ENCODE measurements around the gene ACSM4. TPM values are rescaled to one million over a fixed set of nuclear protein-coding genes. Genes with fewer than 3 reads are reported as not detected.

The ACSM4 gene
- total RNA-seq, 1 experiment from 2014 or later: not detected

- Mint-ChIP-seq H3K4me1 (ENCODE audit: insufficient read depth, unreplicated experiment) (no peaks in the 10 kb centered on the region), H3K36me3 (ENCODE audit: insufficient read depth, unreplicated experiment) (no peaks in the 10 kb centered on the region), H3K27me3 (ENCODE audit: insufficient read depth, unreplicated experiment) (peaks cover 17% of the 10 kb centered on the region), H3K9me3 (ENCODE audit: unreplicated experiment) (no peaks in the 10 kb centered on the region), H3K4me3 (ENCODE audit: unreplicated experiment) (no peak overlapping the region), H3K27ac (ENCODE audit: low read depth, unreplicated experiment) (no peak overlapping the region)
- intact Hi-C loops (cut with micrococcal nuclease): no loop called here
- no TSS peak for BruUV-seq (replicated peaks)
- TF ChIP-seq, protein P1, sequence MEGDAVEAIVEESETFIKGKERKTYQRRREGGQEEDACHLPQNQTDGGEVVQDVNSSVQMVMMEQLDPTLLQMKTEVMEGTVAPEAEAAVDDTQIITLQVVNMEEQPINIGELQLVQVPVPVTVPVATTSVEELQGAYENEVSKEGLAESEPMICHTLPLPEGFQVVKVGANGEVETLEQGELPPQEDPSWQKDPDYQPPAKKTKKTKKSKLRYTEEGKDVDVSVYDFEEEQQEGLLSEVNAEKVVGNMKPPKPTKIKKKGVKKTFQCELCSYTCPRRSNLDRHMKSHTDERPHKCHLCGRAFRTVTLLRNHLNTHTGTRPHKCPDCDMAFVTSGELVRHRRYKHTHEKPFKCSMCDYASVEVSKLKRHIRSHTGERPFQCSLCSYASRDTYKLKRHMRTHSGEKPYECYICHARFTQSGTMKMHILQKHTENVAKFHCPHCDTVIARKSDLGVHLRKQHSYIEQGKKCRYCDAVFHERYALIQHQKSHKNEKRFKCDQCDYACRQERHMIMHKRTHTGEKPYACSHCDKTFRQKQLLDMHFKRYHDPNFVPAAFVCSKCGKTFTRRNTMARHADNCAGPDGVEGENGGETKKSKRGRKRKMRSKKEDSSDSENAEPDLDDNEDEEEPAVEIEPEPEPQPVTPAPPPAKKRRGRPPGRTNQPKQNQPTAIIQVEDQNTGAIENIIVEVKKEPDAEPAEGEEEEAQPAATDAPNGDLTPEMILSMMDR (IDR thresholded peaks at IDR 0.05; ENCODE audit: unreplicated experiment): no peak
- DNase-seq (ENCODE audit: unreplicated experiment): no peak
- ChIA-PET POLR2A (no interaction called here), CTCF (interaction anchor here (0.5 to 0.6 kb wide), 2 partner anchors 30 to 225 kb away, joined by 3 read pairs; no protein-coding TSS in a partner anchor)
Measured at GRCh38 chr12:7297865-7298264, 6.0 kb upstream of the ACSM4 start.

- H3K36me3 Mint-ChIP-seq (ENCODE audit: insufficient read depth, unreplicated experiment): no peaks in the 10 kb centered on the region
- intact Hi-C loops (cut with micrococcal nuclease): no loop called here
- no peaks in the 10 kb centered on the region for H3K27me3 Mint-ChIP-seq (ENCODE audit: insufficient read depth, unreplicated experiment)
- peak; percentile 14 for DNase-seq (ENCODE audit: unreplicated experiment)
- CTCF ChIA-PET: interaction anchor here (0.5 to 0.7 kb wide), 2 partner anchors 14 to 15 kb away, joined by 3 read pairs; no protein-coding TSS in a partner anchor
- TF ChIP-seq, protein P1 (IDR thresholded peaks at IDR 0.05; ENCODE audit: unreplicated experiment): no peak
- no TSS peak for BruUV-seq (replicated peaks)
- H3K9me3 Mint-ChIP-seq (ENCODE audit: unreplicated experiment): no peaks in the 10 kb centered on the region
- POLR2A ChIA-PET: no interaction called here
- no peaks in the 10 kb centered on the region for H3K4me1 Mint-ChIP-seq (ENCODE audit: insufficient read depth, unreplicated experiment)
- no peak overlapping the region for H3K4me3 Mint-ChIP-seq (ENCODE audit: unreplicated experiment)
- H3K27ac Mint-ChIP-seq (ENCODE audit: low read depth, unreplicated experiment): no peak overlapping the region
Measured at GRCh38 chr12:7302266-7302986, 1.4 kb upstream of the ACSM4 start.

DNA sequence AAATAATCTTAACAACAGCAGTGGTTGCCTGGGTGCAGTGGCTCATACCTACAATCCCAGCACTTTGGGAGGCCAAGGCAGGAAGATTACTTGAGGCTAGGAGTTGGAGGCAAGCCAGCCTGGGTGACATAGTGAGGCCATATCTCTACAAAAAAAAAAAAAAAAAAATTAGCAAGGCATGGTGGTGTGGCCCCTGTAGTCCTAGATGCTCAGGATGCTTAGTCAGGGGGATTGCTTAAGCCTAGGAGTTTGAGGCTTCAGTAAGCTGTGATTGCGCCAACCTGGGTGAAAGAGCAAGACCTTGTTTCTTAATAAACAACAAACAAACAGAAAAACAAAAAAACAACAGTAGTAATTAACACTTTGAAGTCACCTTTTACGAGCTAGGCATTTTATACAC, 642 bp upstream of the ACSM4 start:
- Mint-ChIP-seq H3K27me3 (ENCODE audit: insufficient read depth, unreplicated experiment) (no peaks in the 10 kb centered on the region), H3K27ac (ENCODE audit: low read depth, unreplicated experiment) (no peak overlapping the region), H3K4me3 (ENCODE audit: unreplicated experiment) (no peak overlapping the region), H3K4me1 (ENCODE audit: insufficient read depth, unreplicated experiment) (no peaks in the 10 kb centered on the region), H3K9me3 (ENCODE audit: unreplicated experiment) (no peaks in the 10 kb centered on the region), H3K36me3 (ENCODE audit: insufficient read depth, unreplicated experiment) (no peaks in the 10 kb centered on the region)
- intact Hi-C loops (cut with micrococcal nuclease): no loop called here
- CTCF ChIA-PET: no interaction called here
- no TSS peak for BruUV-seq (replicated peaks)
- peak; percentile 54 for DNase-seq (ENCODE audit: unreplicated experiment)
- TF ChIP-seq, protein P1 (IDR thresholded peaks at IDR 0.05; ENCODE audit: unreplicated experiment): no peak
- POLR2A ChIA-PET: no interaction called here

DNA sequence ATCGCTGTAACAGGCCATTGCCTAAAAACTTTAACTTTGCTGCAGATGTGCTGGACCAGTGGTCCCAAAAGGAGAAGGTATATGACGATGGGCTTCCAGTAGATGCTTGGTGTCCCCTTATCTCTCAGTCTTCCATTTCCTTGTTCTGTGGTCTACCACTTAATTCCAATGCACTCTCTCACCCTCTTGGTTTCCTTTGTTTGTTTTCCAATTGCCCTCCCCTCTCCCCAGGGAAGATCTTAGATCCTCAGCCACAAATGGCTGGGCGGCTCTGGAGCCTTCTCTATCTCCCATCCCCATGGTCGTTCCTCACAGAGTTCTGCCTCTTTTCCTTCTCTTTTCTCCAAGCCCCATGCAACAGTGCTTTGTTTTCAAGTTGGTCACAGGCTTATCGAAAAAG, 584 bp downstream of the ACSM4 start:
- no peaks in the 10 kb centered on the region for H3K36me3 Mint-ChIP-seq (ENCODE audit: insufficient read depth, unreplicated experiment)
- H3K9me3 Mint-ChIP-seq (ENCODE audit: unreplicated experiment): no peaks in the 10 kb centered on the region
- TF ChIP-seq, protein P1 (IDR thresholded peaks at IDR 0.05; ENCODE audit: unreplicated experiment): no peak
- no peaks in the 10 kb centered on the region for H3K27me3 Mint-ChIP-seq (ENCODE audit: insufficient read depth, unreplicated experiment)
- ChIA-PET POLR2A (no interaction called here), CTCF (interaction anchor here (0.7 to 1.0 kb wide), 2 partner anchors 9 to 137 kb away, joined by 3 to 4 read pairs; no protein-coding TSS in a partner anchor)
- intact Hi-C loops (cut with micrococcal nuclease): no loop called here
- no peak overlapping the region for H3K27ac Mint-ChIP-seq (ENCODE audit: low read depth, unreplicated experiment)
- DNase-seq (ENCODE audit: unreplicated experiment): no peak
- no peaks in the 10 kb centered on the region for H3K4me1 Mint-ChIP-seq (ENCODE audit: insufficient read depth, unreplicated experiment)
- H3K4me3 Mint-ChIP-seq (ENCODE audit: unreplicated experiment): no peak overlapping the region
- no TSS peak for BruUV-seq (replicated peaks)

Measured in MCF 10A (cell line).